ENCODE data around the gene POP7.
"Not testable (repeated sequence)": the region's sequence is repeated elsewhere in the genome, so short reads cannot be mapped to it uniquely, and the experiment has no call there.

POP7 gene

DNA sequence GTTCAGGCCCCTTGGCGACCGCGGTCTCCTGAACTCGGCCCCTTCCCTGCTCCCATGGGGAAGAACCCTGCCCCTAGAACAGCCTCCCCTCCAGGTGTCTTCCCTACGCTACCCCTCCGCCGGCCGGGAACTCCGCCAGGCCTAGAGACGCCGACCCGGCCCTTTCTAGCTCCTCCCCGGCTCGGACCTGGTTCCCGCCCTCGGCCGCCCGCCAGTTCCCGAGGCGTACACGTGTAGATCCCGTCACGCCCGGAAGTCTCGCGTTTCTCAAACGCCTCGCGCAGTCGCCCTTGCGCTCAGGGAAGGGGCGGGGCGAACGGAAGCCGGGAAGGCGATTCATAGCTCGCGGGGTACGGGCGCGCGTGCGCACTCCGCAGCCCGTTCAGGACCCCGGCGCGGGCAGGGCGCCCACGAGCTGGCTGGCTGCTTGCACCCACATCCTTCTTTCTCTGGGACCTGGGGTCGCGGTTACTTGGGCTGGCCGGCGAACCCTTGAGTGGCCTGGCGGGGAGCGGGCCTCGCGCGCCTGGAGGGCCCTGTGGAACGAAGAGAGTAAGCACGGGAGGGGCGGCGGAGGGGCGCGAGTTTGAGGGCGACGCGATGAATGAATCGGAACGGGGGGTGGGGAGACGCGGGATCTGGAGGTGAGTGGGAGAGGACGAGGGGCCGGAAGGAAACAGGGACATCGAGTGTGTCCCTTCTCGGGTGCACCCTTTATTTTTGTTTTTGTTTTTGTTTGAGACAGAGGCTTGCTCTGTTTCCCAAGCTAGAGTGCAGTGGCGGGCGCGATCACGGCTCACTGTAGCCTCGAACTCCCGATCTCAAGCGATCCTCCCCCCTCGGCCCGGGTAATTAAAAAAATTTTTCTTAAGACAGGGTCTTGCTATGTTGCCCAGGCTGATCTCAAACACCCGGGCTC lies at the start of gene POP7:
Gene POP7, plus strand, starts transcription at position 369 of the 919 bp plus-strand sequence. CDS start 710 bp downstream, outside the sequence.
- peak; percentile 97 to 98 (median 98) for DNase-seq (ENCODE audit: low read depth in 3 of 3)

DNA sequence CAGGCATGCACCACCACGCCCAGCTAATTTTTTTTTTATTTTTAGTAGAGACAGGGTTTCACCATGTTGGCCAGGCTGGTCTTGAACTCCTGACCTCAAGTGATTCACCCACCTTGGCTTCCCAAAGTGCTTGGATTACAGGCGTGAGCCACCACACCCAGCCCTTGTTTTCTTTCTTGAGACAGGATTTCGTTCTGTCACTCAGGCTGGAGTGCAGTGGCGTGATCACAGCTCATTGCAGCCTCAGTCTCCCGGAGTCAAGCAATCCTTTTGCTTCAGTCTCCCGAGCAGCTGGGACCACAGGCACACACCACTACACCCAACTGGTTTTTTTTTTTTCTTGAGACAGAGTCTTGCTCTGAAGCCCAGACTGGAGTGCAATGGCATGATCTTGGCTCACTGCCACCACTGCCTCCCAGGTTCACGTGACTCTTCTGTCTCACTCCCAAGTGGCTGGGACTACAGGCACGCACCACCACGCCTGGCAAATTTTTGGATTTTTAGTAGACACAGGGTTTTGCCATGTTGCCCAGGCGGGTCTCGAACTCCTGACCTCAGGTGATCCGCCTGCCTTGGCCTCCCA lies 43.6 kb upstream of the POP7 start:
- not testable (repeated sequence) for DNase-seq (ENCODE audit: low read depth in 3 of 3)

GRCh38 chr7:100665168-100665726 lies 40.7 kb upstream of the POP7 start:
- DNase-seq (ENCODE audit: low read depth in 3 of 3) = no peak

GRCh38 chr7:100667331-100668068 lies 38.4 kb upstream of the POP7 start:
- no peak for DNase-seq (ENCODE audit: low read depth in 3 of 3)

- DNase-seq (ENCODE audit: low read depth in 3 of 3) = no peak
These were observed 37.9 kb upstream of the POP7 start for GRCh38 chr7:100668069-100668449.

DNA sequence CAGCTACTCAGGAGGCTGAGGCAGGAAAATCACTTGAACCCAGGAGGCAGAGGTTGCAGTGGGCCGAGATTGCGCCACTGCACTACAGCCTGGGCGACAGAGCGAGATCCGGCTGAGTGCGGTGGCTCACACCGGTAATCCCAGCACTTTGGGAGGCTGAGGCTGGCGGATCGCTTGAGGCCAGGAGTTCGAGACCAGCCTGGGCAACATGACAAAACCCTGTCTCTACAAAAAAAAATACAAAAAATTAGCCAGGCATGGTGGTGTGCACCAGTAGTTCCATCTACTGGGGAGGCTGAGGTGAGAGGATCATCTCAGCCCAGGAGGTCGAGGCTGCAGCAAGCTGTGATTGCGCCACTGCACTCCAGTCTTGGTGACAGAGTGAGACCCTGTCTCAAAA lies 36.8 kb upstream of the POP7 start:
- DNase-seq (ENCODE audit: low read depth in 3 of 3) = not testable (repeated sequence)

DNA sequence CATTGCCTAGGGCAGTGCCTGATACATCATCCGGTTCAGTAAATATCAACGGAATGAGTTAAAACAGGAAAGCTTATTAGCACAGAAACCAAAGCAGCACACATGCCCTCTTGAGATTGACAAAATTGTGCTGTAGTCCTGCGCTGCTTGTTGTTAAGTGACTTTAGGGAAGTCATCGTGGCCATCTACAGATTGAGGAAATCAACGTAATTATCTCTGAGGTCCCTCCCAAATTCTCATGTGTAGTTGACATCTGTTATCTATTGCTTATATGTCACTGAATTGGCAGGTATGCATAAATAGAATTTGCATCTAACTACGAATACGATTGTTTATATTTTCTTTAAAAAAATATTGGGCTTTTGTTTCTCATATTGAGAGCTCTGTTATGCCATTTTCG lies 35.8 kb upstream of the POP7 start:
- DNase-seq (ENCODE audit: low read depth in 3 of 3) = no peak

DNA sequence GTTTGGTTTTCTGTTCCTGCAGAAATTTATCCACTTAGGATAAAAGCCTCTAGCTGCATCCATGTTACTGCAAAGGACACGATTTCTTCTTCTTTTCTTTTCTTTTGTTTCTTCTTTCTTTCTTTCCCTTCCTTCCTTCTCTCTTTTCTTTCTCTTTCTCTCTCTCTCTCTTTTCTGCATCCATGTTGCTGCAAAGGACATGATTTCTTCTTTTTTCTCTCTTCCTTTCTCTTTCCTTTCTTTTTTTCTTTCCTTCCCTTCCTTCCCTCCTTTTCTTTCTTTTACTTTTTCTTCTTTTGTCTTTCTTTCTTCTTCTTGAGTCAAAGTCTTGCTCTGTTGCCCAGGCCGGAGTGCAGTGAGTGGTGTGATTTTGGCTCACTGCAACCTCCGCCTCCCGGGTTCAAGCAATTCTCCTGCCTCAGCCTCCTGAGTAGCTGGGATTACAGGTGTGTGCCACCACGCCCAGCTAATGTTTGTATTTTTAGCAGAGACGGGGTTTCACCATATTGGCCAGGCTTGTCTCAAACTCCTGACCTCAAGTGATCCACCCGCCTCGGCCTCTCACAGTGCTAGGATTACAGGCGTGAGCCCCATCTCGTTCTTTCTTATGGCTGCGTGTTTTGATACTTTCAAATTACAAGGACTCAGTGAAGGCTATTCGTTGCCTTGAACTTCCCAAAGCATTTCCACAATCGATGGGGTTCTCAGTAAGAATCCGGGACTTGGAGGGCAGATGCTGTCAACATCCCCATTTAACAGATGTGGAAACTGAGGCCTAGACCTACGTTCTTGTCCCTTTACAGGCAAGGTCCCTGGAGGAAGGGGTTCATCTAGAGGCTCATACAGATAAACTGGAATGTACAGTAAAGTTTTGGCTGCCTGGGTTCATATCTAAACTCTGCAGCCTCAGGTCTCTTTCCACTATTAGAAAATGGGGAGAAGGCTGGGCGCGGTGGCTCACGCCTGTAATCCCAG lies 34.3 kb upstream of the POP7 start:
- no peak for DNase-seq (ENCODE audit: low read depth in 3 of 3)

DNA sequence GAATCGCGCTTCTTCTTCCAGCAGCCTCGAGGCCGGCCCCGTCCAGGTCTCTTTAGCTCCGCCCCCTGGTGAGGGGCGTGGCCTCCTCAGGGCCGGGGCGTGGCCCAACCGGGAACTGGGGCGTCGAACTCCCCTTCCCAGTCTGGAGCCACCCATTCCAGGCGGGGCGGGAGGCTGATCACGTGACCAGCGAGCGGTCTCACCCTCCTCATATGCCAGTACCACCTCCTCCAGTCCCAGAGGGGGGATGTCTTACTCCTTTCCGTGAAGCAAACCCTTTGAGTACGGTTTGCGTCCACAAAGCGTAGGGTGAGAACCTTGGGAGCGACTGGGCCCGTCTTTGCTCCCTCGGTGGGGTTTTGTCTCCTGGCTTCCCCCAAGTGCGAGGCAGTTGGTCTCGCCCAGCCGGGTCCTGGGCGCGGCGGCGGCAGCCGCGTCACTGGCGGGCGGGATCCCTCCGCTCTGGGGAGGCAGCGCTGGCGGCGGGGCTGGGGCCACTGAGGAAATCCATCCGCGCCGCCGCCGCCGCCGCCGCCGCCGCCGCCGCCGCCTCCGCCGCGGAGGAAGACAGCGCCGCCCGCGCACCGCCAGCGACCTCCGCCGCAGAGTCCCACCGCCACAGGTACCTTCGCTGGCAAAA lies 32.5 kb upstream of the POP7 start, which contains the start of gene GNB2:
Gene GNB2, plus strand, starts transcription at position 439 of the 640 bp plus-strand sequence. CDS start 2,526 bp downstream, outside the sequence.
- DNase-seq (ENCODE audit: low read depth in 3 of 3) = peak; percentile 97 to 98 (median 98)

GRCh38 chr7:100673942-100674410 lies 31.9 kb upstream of the POP7 start:
- DNase-seq (ENCODE audit: low read depth in 3 of 3) = peak in 1 of 3 experiments; percentile 28

DNA sequence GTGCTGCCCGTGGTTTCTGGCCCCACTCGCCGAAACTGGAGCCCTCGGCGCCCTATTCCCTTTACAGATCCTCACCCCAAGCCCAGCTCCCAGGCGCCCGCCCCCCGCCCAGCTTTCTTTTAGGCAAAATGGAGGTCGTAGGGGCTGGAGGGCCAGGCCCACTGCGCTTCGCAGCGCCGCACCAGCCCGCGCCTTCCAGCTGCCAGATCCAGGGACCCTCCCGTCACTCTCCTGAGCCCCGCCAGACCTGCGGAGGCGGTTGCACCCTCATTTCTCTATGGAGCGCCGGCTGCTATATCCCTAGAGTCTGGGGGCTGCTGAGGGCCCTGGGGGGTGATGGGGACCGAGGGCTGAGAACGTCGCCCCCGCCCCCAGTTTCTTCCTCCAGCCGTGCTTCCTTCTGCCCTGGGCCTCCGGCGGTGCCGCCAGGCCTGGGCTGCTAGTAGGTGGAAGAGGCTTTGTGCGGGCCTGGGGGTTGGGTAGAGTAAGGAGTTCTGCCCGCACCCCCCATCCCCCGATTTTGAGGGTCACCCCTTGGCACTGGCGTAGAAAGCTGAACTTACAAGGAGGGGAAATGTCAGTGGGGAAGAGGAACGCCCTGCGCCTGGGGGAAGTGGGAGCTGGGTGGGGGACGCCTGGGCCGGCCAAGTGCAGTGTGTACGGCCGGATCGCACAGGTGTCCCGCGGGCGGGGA lies 31.4 kb upstream of the POP7 start:
- DNase-seq (ENCODE audit: low read depth in 3 of 3) = no peak

DNA sequence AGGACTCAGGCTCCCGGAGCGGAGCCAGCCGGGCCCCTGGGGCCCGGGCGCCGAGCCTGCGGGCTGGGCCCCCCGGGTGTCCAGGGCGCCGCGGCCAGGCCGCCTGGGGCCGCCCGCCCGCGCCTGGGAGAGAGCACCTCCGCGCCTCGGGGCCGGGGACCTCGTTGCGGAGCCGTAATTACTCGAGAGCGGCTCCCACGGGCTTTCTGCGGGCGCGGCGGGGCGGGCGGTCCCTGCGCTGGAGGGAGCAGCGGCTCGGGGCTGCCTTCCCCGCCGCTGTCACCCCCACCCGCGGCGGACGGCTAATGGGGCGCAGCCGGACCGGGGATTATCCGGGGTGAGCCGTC lies 30.8 kb upstream of the POP7 start:
- peak in 1 of 3 experiments; percentile 26 for DNase-seq (ENCODE audit: low read depth in 3 of 3)

GRCh38 chr7:100675581-100676350 lies 30.2 kb upstream of the POP7 start:
- DNase-seq (ENCODE audit: low read depth in 3 of 3) = peak in 2 of 3 experiments; percentile 73 to 76

- DNase-seq (ENCODE audit: low read depth in 3 of 3) = no peak
These were observed 29.2 kb upstream of the POP7 start for GRCh38 chr7:100676501-100677306.

- no peak for DNase-seq (ENCODE audit: low read depth in 3 of 3)
These were observed 28.3 kb upstream of the POP7 start for GRCh38 chr7:100677308-100678267.

GRCh38 chr7:100678291-100678984 lies 27.5 kb upstream of the POP7 start:
- no peak for DNase-seq (ENCODE audit: low read depth in 3 of 3)
